Smooth muscle cell of the umbilical artery (primary cell): ENCODE results near the gene ZC3H8. TPM values are rescaled to one million over a fixed set of nuclear protein-coding genes. Genes with fewer than 3 reads are reported as not detected.

Source experiments
- total RNA-seq: library from RNA; depleted of rRNA; stranded (reverse); fragments of >200 nt; gene quantifications from 2 replicates; pipeline ENCODE4 v1.2.3, GENCODE V29; 2014

Gene ZC3H8
- 6.6 and 6.8 TPM in 2 replicates for total RNA-seq

GRCh38 chr2:112254466-112255240 lies at the start of gene ZC3H8:
Gene ZC3H8 (minus strand): TSS chr2:112255042. CDS start chr2:112254981, 61 bp downstream.

DNA sequence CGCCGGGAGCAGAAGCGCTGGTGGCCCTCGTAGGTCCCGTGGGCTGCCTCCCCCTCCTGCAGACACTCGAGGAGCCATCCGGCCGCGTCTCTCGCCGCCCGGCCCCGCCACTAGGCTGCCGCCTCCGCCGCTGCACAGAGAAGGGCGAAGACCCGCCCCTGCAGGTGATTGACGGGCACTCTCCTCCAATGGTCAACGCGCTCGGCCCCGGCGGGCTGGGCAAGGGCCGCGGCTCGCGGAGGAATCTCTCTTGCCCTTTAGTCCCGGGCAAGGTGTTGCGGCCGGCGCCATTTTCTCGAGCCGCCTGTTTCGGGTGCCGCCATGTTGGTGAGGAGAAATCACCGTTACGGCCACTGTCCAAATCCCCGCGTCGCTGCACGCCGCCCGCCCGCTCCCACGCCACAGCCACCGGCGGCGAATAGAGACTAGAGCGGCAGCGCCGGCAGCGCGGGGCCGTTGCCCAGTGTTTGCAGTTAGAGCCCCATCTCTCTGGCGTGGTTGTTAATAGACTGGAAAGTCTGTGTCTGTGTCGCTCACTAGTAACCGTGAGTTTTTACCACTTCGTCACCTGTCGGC lies 20.6 kb upstream of the ZC3H8 start, which contains the start of gene ZC3H6:
TSS of gene ZC3H6 (plus strand) at position 287 of the 576 bp plus-strand sequence. CDS start 398 bp downstream, outside the sequence.

Other genes starting within 250 kb of the ZC3H8 start
- gene TMEM87B, start 199.8 kb downstream of the ZC3H8 start, total RNA-seq, result 74.7 and 115 TPM in 2 replicates
- 0.18 and 0.30 TPM in 2 replicates for gene FBLN7, start 116.7 kb downstream of the ZC3H8 start, total RNA-seq
- gene ZC3H6, start 20.6 kb upstream of the ZC3H8 start, total RNA-seq, result 5.9 and 6.7 TPM in 2 replicates
- 18.4 and 22.1 TPM in 2 replicates for gene RGPD8, start 178.6 kb upstream of the ZC3H8 start, total RNA-seq
- gene TTL, start 227.1 kb upstream of the ZC3H8 start, total RNA-seq, result 35.3 and 82.1 TPM in 2 replicates